ENCODE results near the gene NAV2. TPM values are rescaled to one million over a fixed set of nuclear protein-coding genes. Genes with fewer than 3 reads are reported as not detected.

NAV2 gene
- total RNA-seq, 1 experiment from 2014 or later = 2.1 TPM

- H3K4me1 ChIP-seq (ENCODE audit: control insufficient read depth in 1 of 2, insufficient read depth in 2 of 2, low read length in 2 of 2) = no peaks in the 10 kb centered on the region
- ChIA-PET POLR2A (no interaction called here), RAD21 (ENCODE audit: low non-redundant PET in 1 of 2, low total read pairs in 2 of 2, uncharacterized antibody in 2 of 2, unreplicated experiment in 2 of 2) (no interaction called here), CTCF (no interaction called here)
- H3K27me3 ChIP-seq (ENCODE audit: insufficient read depth, low read length) = no peaks in the 10 kb centered on the region
- DNase-seq (ENCODE audit: low read depth, low spot score) = no peak
- H3K9me2 ChIP-seq (ENCODE audit: insufficient read depth) = no peaks in the 10 kb centered on the region
- intact Hi-C loops (cut with micrococcal nuclease) = no loop called here
- no peak overlapping the region for H3K4me3 ChIP-seq (replicated peaks in 1 of 2; ENCODE audit: low read depth in 1 of 2, low read length in 2 of 2)
- no peaks in the 10 kb centered on the region for H4K20me1 ChIP-seq (ENCODE audit: insufficient read depth)
- no peaks in the 10 kb centered on the region for H3K9me3 ChIP-seq (ENCODE audit: control insufficient read depth in 1 of 2, insufficient read depth in 1 of 2, low read depth in 1 of 2, low read length in 2 of 2)
- TF ChIP-seq FOSL1 (IDR thresholded peaks at IDR 0.05; ENCODE audit: low read depth) = no peak
- TF ChIP-seq EZH2phosphoT487 (IDR thresholded peaks at IDR 0.05; ENCODE audit: borderline replicate concordance) = no peak
- no peak for TF ChIP-seq ZFX (IDR thresholded peaks at IDR 0.05)
- TF ChIP-seq CEBPB (IDR thresholded peaks at IDR 0.05; ENCODE audit: low read depth) = no peak
- TF ChIP-seq POLR2AphosphoS5 (IDR thresholded peaks at IDR 0.05; ENCODE audit: low read depth, low read length) = no peak
- TF ChIP-seq ZBTB33 (IDR thresholded peaks at IDR 0.05; ENCODE audit: extremely low read depth, insufficient replicate concordance, low read length) = no peak
- no peak for TF ChIP-seq EGR1 (IDR thresholded peaks at IDR 0.05; ENCODE audit: low read depth)
- no peak for TF ChIP-seq REST (IDR thresholded peaks at IDR 0.05; ENCODE audit: low read depth)
- no peak for TF ChIP-seq EZH2 (IDR thresholded peaks at IDR 0.05)
- no peak for TF ChIP-seq CTCF (IDR thresholded peaks at IDR 0.05 in 2 of 3, conservative IDR thresholded peaks at IDR 0.05 in 1 of 3; ENCODE audit: borderline replicate concordance in 1 of 3, insufficient read depth in 1 of 3, low read depth in 2 of 3, low read length in 2 of 3)
- no peak for TF ChIP-seq TCF7L2 (IDR thresholded peaks at IDR 0.05; ENCODE audit: borderline replicate concordance, extremely low read depth, insufficient read depth, insufficient read length)
- no peak for TF ChIP-seq ZNF274 (IDR thresholded peaks at IDR 0.05; ENCODE audit: low read depth, low read length)
- TF ChIP-seq MAX (IDR thresholded peaks at IDR 0.05) = no peak
- TF ChIP-seq ATF3 (IDR thresholded peaks at IDR 0.05) = no peak
- TF ChIP-seq SIN3A (IDR thresholded peaks at IDR 0.05; ENCODE audit: low read depth) = no peak
- TF ChIP-seq SRF (IDR thresholded peaks at IDR 0.05; ENCODE audit: low read depth) = no peak
- no peak for TF ChIP-seq CBX3 (IDR thresholded peaks at IDR 0.05; ENCODE audit: low read depth)
- TF ChIP-seq ELF1 (IDR thresholded peaks at IDR 0.05; ENCODE audit: borderline replicate concordance, low read depth) = no peak
- TF ChIP-seq JUND (IDR thresholded peaks at IDR 0.05) = no peak
- H3K27ac ChIP-seq (ENCODE audit: low read depth, low read length) = no peak overlapping the region
- H3K4me2 ChIP-seq (ENCODE audit: low read length) = no peak overlapping the region
- H3K9ac ChIP-seq (ENCODE audit: low read length) = no peak overlapping the region
- ATAC-seq = no peak
- no peak overlapping the region for H2AFZ ChIP-seq (ENCODE audit: low read depth, low read length, poor library complexity, severe bottlenecking)
- H3K79me2 ChIP-seq (ENCODE audit: insufficient read depth, low read length) = no peaks in the 10 kb centered on the region
- H3K36me3 ChIP-seq (ENCODE audit: control insufficient read depth in 1 of 2, insufficient read depth in 2 of 2, low read length in 2 of 2) = no peaks in the 10 kb centered on the region
- BruUV-seq (replicated peaks) = no TSS peak
Measured at GRCh38 chr11:19869946-19870589, 157.4 kb downstream of the NAV2 start.

Data from HCT116 (cell line).